Stimulated activated naive B cell treated with anti-CD40 and anti-IgM and Interleukin-4, amounts not matched to agents 10 μg/mL and 1 μg/mL and 100 μg/mL, for 72 hours (primary cell): ENCODE data around the gene LRCH2.
"Not testable (repeated sequence)": the region's sequence is repeated elsewhere in the genome, so short reads cannot be mapped to it uniquely, and the experiment has no call there.

Experiments
- ATAC-seq, 2 donors: fragments of 150-1000 bp; cut with Tn5 transposase; replicated peaks; 2 replicates each; pipeline ENCODE4 v1.10.0; 2021; ENCODE audit warnings: moderate library complexity in 1 of 2
- DNase-seq: peaks from one replicate; pipeline ENCODE4 v3.0.0; 2021
- H3K27ac Mint-ChIP-seq: one replicate; pipeline ENCODE4 v1.8.0; 2022; ENCODE audit warnings: mild to moderate bottlenecking, mixed read lengths
- H3K27me3 Mint-ChIP-seq, 2 donors: one replicate each; pipeline ENCODE4 v1.8.0; 2022; ENCODE audit warnings: mixed read lengths in 2 of 2
- H3K36me3 Mint-ChIP-seq, 2 donors: one replicate each; pipeline ENCODE4 v1.8.0; 2022; ENCODE audit warnings: mixed read lengths in 2 of 2, mild to moderate bottlenecking in 1 of 2
- H3K4me1 Mint-ChIP-seq, 2 donors: one replicate each; pipeline ENCODE4 v1.8.0; 2022; ENCODE audit warnings: mixed read lengths in 2 of 2, mild to moderate bottlenecking in 1 of 2
- H3K4me3 Mint-ChIP-seq, 2 donors: one replicate each; pipeline ENCODE4 v1.8.0; 2022; ENCODE audit warnings: mild to moderate bottlenecking in 2 of 2, mixed read lengths in 2 of 2, moderate library complexity in 1 of 2
- H3K9me3 Mint-ChIP-seq, 2 donors: one replicate each; pipeline ENCODE4 v1.8.0; 2022; ENCODE audit warnings: mixed read lengths in 2 of 2, mild to moderate bottlenecking in 1 of 2

Gene LRCH2

DNA sequence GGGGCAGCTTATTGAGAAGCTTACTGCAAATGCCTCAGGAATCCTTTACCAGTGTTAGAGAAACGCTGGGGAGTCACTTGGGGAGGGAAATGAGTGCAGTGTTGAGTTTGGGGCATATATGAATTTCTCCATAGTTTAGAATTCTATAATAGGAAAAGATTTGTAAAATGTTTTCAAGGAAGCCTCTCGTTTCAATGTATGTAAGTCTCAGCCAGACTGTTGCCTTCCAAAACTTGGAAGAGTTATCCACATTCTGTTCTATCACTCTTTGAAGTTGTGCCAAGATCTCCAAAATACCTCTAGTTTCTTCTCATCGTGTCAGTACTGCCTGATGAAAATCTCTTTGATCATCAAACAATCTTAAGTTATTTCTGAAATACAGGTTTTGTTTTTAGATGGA, 565 bp upstream of the LRCH2 start:
- Mint-ChIP-seq H3K4me1 (no peaks in the 10 kb centered on the region), H3K27ac (no peak overlapping the region), H3K27me3 (peaks cover 14 to 29% of the 10 kb centered on the region in 2 donors), H3K9me3 (no peaks in the 10 kb centered on the region), H3K4me3 (no peak overlapping the region), H3K36me3 (no peaks in the 10 kb centered on the region)
- ATAC-seq (no peak), DNase-seq (no peak)

DNA sequence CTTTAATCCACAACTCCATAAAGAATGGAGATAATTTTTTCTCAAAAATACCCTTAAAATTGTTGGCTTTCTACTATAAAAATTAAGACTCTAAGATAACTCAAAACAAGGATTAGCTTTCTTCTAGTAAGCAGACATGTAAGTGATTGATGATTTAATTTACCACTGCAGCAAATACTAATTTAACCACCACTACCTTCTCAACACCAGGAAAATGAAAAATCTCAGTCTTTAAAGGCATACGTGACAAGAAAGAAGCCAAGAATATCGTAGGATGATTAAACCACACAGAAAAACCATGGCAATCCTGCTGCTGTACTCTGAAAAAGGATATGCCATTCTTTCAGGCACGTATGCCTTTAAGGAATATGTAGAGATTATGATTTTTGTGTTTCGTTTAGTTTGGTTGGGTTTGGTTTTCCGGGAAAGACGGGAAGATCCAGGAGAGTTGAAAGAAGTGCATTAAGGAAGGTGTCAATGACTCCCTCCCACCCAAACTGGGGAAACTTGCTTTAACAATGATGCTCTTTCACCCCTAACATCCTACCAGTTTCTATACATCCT, 881 bp downstream of the LRCH2 start:
- H3K27ac Mint-ChIP-seq: no peak overlapping the region
- H3K4me1 Mint-ChIP-seq: no peaks in the 10 kb centered on the region
- H3K36me3 Mint-ChIP-seq: no peaks in the 10 kb centered on the region
- no peak for DNase-seq
- ATAC-seq: no peak
- peak overlapping the region in 1 of 2 donors; percentile 62 for H3K4me3 Mint-ChIP-seq
- no peaks in the 10 kb centered on the region for H3K9me3 Mint-ChIP-seq
- H3K27me3 Mint-ChIP-seq: peaks cover 14 to 29% of the 10 kb centered on the region in 2 donors

DNA sequence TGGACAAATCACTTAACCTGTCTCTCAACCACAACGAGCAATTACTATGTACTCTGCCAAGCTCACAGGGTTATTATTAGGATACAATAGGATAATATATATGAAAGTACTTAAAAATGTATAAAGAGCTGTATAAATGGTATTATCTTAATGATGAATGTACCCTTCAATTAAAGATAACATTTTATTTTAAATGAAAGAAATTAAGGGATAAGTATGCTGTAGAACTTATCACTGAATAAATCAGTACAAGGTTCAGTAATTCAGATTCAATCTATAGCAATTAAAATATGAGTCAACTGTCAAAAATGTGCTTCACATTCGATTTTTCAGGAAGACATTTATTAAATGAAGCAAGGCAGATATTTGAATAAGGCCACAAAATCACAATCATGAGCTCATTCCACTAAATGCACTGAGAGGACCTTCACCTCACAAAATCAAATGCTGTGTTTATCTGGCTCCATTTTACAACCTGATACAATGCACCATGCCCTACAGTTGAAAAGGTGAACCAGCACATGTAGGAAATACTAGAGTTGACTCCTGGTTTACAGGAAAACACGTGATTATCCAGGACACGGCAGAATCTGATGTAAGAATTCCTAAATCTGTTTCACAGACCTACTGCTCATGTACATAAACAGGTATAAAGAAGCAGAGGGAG, 4.4 kb downstream of the LRCH2 start:
- Mint-ChIP-seq H3K36me3 (no peaks in the 10 kb centered on the region), H3K4me3 (no peak overlapping the region), H3K9me3 (no peaks in the 10 kb centered on the region), H3K4me1 (no peaks in the 10 kb centered on the region), H3K27ac (no peak overlapping the region), H3K27me3 (peaks cover 8 to 21% of the 10 kb centered on the region in 2 donors)
- no peak for DNase-seq
- ATAC-seq: no peak

DNA sequence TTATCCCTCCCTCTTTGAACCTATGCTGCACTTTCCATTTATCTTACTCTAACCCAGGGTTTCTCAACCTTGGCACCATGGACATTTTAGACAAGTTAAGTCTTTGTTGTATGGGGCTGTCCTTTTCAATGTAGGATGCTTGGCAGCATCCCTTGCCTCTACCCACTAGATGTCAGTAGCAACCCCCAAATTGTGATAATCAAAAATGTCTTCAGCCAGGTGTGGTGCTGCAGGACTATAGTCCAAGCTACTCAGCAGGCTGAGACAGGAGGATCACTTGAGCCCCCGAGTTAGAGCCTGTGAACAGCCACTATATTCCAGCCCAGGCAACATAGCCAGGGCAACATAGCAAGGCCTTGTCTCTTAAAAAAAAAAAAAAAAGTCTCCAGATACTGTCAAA, 7.0 kb downstream of the LRCH2 start:
- ATAC-seq: peak in 1 of 2 donors; percentile 34
- H3K9me3 Mint-ChIP-seq: no peaks in the 10 kb centered on the region
- H3K27me3 Mint-ChIP-seq: peaks cover 0 to 8% of the 10 kb centered on the region in 2 donors
- H3K4me3 Mint-ChIP-seq: no peak overlapping the region
- no peak overlapping the region for H3K27ac Mint-ChIP-seq
- no peaks in the 10 kb centered on the region for H3K4me1 Mint-ChIP-seq
- DNase-seq: no peak
- H3K36me3 Mint-ChIP-seq: no peaks in the 10 kb centered on the region

DNA sequence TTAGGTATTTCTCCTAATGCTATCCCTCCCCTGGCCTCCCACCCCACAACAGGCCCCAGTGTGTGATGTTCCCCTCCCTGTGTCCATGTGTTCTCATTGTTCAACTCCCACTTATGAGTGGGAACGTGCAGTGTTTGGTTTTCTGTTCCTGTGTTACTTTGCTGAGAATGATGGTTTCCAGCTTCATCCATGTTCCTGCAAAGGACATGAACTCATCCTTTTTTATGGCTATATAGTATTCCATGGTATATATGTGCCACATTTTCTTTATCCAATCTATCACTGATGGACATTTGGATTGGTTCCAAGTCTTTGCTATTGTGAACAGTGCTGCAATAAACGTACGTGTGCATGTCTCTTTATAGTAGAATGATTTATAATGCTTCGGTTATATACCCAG, 16.6 kb downstream of the LRCH2 start:
- not testable (repeated sequence) for H3K4me1 Mint-ChIP-seq, H3K4me3 Mint-ChIP-seq, H3K27ac Mint-ChIP-seq, H3K36me3 Mint-ChIP-seq, ATAC-seq, H3K9me3 Mint-ChIP-seq, H3K27me3 Mint-ChIP-seq, DNase-seq

DNA sequence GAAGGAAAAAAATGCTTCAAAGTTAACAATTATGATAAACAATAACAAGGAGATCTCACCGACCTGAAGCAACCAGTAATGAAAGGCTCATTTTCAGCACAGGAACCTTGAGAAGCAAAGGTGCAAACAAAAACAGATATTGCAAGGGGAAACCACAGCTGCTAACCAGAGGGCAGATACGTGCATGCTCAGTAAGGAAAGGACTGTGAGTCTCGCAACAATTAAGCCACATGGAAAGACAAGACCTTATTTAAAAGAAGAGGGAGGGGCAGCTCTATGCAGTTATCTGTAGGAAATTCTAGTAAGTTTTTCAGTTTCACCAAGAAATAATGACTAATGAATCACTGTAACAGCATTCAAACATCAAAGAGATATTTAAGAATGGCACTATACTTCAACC, 19.3 kb downstream of the LRCH2 start:
- Mint-ChIP-seq H3K36me3 (no peaks in the 10 kb centered on the region), H3K27me3 (no peaks in the 10 kb centered on the region), H3K4me3 (no peak overlapping the region), H3K9me3 (peaks cover 3 to 8% of the 10 kb centered on the region in 2 donors), H3K4me1 (no peaks in the 10 kb centered on the region), H3K27ac (no peak overlapping the region)
- ATAC-seq (no peak), DNase-seq (no peak)

DNA sequence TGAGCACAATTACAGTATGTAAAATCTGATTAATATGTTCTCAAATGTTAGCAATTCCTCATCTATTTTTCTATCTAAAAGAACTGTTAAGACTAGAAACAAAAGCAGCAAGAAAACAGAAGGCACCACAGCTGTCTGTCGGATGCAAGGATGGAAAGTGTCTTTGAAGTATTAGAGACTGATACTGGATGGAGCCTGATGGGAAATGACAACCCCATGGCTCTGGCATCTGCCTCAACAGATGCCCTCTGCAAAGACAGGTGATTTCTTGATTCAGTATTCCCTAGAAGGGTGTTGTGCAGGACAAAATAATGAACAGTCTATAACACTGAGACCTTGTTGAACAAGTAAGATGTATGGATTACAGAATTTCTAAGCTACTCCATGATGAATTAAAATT, 19.7 kb downstream of the LRCH2 start:
- Mint-ChIP-seq H3K4me1 (no peaks in the 10 kb centered on the region), H3K27me3 (no peaks in the 10 kb centered on the region), H3K4me3 (no peak overlapping the region), H3K36me3 (no peaks in the 10 kb centered on the region), H3K9me3 (peaks cover 3 to 13% of the 10 kb centered on the region in 2 donors), H3K27ac (no peak overlapping the region)
- ATAC-seq (no peak), DNase-seq (no peak)

DNA sequence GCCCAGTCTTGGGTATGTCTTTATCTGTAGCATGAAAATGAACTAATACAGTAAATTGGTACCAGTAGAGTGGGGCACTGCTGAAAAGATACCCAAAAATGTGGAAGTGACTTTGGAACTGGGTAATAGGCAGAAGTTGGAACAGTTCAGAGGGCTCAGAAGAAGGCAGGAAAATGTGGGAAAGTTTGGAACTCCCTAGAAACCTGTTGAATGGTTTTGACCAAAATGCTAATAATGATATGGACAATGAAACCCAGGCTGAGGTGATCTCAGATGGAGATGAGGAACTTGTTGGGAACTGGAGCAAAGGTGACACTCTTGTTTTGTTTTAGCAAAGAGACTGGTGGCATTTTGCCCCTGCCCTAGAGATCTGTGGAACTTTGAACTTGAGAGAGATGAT, 24.3 kb downstream of the LRCH2 start:
- not testable (repeated sequence) for ATAC-seq, H3K4me1 Mint-ChIP-seq, H3K27me3 Mint-ChIP-seq, DNase-seq, H3K27ac Mint-ChIP-seq, H3K36me3 Mint-ChIP-seq, H3K4me3 Mint-ChIP-seq
- peaks cover 3 to 12% of the 10 kb centered on the region in 2 donors for H3K9me3 Mint-ChIP-seq

DNA sequence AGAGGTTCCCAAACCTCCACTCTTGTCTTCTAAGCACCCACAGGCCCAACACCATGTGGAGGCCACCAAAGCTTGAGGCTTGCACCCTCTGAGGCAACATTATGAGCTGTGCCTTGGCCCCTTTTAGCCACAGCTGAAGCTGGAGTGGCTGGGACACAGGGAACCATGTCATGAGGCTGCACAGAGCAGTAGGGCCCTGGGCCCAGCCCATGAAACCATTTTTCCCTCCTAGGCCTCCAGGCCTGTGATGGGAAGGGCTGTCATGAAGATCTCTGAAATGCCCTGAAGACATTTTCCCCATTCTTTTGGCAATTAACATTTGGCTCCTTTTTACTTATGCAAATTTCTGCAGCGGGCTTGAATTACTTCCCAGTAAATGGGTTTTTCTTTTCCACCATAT, 29.9 kb downstream of the LRCH2 start:
- Mint-ChIP-seq H3K4me1 (no peaks in the 10 kb centered on the region), H3K27ac (no peak overlapping the region), H3K36me3 (no peaks in the 10 kb centered on the region), H3K4me3 (no peak overlapping the region), H3K9me3 (peaks cover 12 to 28% of the 10 kb centered on the region in 2 donors), H3K27me3 (no peaks in the 10 kb centered on the region)
- DNase-seq: no peak
- ATAC-seq: no peak

DNA sequence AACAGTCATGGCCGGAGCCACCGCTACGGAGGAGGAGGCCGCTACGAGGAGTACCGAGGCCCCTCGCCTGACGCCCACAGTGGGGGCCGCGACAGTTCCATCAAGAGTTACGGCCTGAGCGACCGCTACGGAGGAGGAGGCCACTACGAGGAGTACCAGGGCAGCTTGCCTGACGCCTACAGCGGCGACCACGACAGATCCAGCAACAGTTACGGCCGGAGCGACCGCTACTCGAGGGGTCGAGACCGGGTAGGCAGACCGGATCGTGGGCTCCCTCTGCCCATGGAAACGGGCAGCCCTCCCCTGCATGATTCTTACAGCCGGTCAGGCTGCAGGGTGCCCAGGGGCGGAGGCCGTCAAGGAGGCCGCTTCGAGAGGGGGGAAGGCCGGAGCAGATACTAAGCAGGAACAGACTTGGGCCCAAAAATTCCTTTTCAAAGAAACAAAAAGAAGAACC, 41.6 kb downstream of the LRCH2 start:
- Mint-ChIP-seq H3K4me1 (no peaks in the 10 kb centered on the region), H3K36me3 (no peaks in the 10 kb centered on the region), H3K4me3 (no peak overlapping the region), H3K27ac (no peak overlapping the region), H3K27me3 (no peaks in the 10 kb centered on the region), H3K9me3 (peaks cover 5 to 6% of the 10 kb centered on the region in 2 donors)
- ATAC-seq (no peak), DNase-seq (no peak)

DNA sequence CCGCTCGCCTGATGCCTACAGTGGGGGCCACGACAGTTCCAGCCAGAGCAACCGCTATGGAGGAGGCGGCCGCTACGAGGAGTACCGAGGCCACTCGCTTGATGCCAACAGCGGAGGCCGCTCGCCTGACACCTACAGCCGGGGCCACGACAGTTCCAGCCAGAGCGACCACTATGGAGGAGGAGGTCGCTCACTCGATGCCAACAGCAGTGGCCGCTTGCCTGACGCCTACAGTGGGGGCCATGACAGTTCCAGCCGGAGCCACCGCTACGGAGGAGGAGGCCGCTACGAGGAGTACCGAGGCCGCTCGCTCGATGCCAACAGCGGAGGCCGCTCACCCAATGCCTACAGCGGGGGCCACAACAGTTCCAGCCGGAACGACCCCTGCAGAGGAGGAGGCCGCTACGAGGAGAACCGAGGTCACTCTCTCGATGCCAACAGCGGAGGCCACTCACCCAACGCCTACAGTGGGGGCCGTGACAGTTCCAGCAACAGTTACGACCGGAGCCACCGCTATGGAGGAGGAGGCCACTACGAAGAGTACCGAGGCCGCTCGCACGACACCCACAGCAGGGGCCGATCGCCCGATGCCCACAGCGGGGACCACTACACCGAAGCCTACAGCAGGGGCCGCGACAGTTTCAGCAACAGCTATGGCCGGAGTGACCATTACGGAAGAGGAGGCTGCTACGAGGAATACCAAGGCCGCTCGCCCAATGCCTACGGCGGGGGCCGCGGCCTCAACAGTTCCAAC, 42.2 kb downstream of the LRCH2 start:
- Mint-ChIP-seq H3K4me1 (no peaks in the 10 kb centered on the region), H3K9me3 (peaks cover 5% of the 10 kb centered on the region in 2 donors), H3K27me3 (no peaks in the 10 kb centered on the region), H3K27ac (no peak overlapping the region), H3K36me3 (no peaks in the 10 kb centered on the region), H3K4me3 (no peak overlapping the region)
- ATAC-seq (no peak), DNase-seq (no peak)

DNA sequence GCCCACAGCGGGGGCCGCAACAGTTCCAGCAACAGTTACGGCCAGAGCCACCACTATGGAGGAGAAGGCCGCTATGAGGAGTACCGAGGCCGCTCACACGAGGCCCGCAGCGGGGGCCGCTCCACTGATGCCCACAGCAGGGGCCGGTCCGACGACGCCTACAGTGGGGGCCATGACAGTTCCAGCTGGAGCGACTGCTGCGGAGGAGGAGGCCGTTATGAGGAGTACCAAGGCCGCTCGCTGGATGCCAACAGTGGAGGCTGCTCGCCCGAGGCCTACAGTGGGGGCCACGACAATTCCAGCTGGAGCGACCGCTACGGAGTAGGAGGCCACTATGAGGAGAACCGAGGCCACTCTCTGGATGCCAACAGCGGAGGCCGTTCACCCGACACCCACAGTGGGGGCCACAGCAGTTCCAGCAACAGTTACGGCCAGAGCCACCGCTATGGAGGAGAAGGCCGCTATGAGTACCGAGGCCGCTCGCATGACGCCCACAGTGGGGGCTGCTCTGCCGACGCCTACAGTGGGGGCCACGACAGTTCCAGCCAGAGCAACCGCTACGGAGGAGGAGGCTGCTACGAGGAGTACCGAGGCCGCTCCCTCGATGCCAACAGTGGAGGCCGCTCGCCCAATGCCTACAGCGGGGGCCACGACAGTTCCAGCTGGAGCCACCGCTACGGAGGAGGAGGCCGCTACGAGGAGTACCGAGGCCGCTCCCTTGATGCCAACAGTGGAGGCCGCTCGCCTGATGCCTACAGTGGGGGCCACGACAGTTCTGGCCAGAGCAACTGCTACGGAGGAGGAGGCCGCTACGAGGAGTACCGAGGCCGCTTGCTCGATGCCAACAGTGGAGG, 43.0 kb downstream of the LRCH2 start:
- H3K27me3 Mint-ChIP-seq: no peaks in the 10 kb centered on the region
- H3K36me3 Mint-ChIP-seq: no peaks in the 10 kb centered on the region
- H3K9me3 Mint-ChIP-seq: peaks cover 4 to 5% of the 10 kb centered on the region in 2 donors
- no peak overlapping the region for H3K27ac Mint-ChIP-seq
- no peaks in the 10 kb centered on the region for H3K4me1 Mint-ChIP-seq
- H3K4me3 Mint-ChIP-seq: no peak overlapping the region
- ATAC-seq (no peak), DNase-seq (no peak)

DNA sequence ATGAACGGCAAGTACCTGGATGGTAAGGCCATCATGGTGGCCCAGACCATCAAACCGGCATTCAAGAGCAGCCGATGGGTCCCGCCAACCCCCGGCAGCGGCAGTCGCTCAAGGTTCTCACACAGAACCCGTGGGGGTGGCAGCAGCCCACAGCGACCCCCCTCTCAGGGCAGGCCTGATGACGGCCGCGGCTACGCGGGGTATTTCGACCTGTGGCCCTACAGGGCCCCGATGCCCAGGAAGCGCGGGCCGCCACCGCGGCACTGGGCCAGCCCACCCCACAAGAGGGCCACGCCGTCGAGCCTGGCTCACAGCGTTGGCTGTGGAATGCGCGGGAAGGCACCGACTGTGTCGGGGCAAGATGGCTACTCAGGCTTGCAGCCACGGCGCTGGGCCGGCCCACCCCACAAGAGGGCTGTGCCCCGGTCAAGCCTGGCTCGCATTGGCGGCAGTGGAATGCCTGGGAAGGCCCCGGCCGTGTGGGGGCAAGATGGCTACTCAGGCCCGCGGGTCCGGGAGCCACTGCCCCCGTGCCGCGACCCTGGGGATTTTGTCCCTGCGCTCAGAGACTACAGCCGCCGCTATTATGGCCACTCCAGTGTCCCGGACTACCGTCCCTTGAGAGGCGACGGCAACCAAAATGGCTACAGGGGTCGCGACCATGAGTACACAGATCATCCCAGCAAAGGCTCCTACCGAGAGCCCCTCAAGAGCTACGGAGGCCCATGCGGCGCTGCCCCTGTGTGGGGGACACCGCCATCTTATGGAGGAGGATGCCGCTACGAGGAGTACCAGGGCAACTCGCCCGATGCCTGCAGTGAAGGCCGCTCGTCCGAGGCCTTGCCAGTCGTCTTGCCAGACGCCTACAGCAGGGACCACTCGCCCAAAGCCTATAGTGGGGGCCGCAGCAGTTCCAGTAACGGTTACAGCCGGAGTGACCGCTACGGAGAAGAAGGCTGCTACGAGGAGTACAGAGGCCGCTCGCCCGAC, 44.0 kb downstream of the LRCH2 start:
- H3K4me1 Mint-ChIP-seq: no peaks in the 10 kb centered on the region
- no peak overlapping the region for H3K4me3 Mint-ChIP-seq
- H3K9me3 Mint-ChIP-seq: peaks cover 4 to 5% of the 10 kb centered on the region in 2 donors

More for the DNA sequence above, 44.0 kb downstream of the LRCH2 start:
- DNase-seq: no peak
- no peak for ATAC-seq
- no peak overlapping the region for H3K27ac Mint-ChIP-seq
- H3K36me3 Mint-ChIP-seq: no peaks in the 10 kb centered on the region
- H3K27me3 Mint-ChIP-seq: no peaks in the 10 kb centered on the region
